Measurements from ENCODE around the gene EXOSC3. TPM values are rescaled to one million over a fixed set of nuclear protein-coding genes. Genes with fewer than 3 reads are reported as not detected.

The EXOSC3 gene
- total and polyA plus RNA-seq, 9 of the 15 experiments (the other 6 are each of a cell fraction or from before 2014, with no cell fraction given), result 18.5 to 266 (median 114) TPM

DNA sequence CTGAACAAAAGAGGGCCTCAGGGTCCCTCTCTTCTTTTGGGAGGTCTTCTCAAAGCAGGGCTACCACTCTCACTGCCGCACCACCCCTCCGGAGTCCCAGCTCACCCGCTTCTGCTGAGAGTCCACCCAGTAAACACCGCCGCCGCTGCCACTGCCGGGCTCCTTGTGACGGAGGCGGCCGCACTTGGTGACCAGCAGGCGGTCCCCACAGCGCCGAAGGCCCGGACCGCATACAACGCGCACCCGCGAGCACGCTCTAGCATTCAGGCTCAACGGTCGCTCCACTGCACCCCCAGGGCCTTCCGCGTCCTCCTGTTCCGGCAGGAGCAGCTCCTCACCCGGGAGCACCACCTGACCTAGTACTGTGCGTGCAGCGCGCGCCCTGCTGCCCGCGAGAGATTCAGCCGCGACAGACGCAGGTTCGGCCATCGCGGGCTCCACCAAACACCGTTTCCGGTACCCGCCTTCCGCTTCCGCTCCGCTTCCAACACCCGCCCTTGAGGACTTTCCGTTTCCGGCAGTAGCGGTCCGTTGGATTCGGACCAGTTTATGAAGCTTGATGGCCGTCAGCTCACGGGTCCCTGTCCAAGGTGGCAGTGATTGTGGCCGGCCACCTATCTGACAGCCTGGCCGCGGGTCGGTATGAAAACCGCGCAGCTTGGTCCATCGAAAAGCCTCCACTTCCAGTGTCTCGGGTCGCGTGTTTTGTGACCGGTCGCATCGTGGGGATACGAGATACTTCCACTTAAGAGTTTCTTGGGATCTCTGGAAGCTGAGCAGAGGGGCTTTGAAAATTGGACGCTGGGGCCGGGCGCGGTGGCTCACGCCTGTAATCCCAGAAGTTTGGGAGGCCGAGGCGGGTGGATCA lies at the start of gene EXOSC3 (continued):
- TF ChIP-seq CXXC5 (CRISPR knock-in tag; IDR thresholded peaks at IDR 0.05), result peak; percentile 78
- no peak for TF ChIP-seq SREBF2 (CRISPR knock-in tag; IDR thresholded peaks at IDR 0.05)
- TF ChIP-seq ZFP30 (CRISPR knock-in tag; IDR thresholded peaks at IDR 0.05; ENCODE audit: borderline replicate concordance), result no peak
- no peak for TF ChIP-seq RBM17 (IDR thresholded peaks at IDR 0.05; ENCODE audit: borderline replicate concordance, low read depth, low read length)
- TF ChIP-seq, protein P1, sequence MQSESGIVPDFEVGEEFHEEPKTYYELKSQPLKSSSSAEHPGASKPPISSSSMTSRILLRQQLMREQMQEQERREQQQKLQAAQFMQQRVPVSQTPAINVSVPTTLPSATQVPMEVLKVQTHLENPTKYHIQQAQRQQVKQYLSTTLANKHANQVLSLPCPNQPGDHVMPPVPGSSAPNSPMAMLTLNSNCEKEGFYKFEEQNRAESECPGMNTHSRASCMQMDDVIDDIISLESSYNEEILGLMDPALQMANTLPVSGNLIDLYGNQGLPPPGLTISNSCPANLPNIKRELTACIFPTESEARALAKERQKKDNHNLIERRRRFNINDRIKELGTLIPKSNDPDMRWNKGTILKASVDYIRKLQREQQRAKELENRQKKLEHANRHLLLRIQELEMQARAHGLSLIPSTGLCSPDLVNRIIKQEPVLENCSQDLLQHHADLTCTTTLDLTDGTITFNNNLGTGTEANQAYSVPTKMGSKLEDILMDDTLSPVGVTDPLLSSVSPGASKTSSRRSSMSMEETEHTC (IDR thresholded peaks at IDR 0.05), result peak; percentile 55; the same call in 1 of the 2 replicates
- no peak for TF ChIP-seq ZNF217 (CRISPR knock-in tag; IDR thresholded peaks at IDR 0.05)
- TF ChIP-seq SAFB (IDR thresholded peaks at IDR 0.05; ENCODE audit: borderline replicate concordance, low read depth, low read length), result 0 out of 2 replicates have a peak, but pooled peaks have one; percentile 17
- no peak for TF ChIP-seq NELFE (IDR thresholded peaks at IDR 0.05; ENCODE audit: insufficient read depth, insufficient read length)
- no peak for TF ChIP-seq HEY1 (CRISPR knock-in tag; IDR thresholded peaks at IDR 0.05; ENCODE audit: borderline replicate concordance)
- peak; percentile 98 for TF ChIP-seq RBBP5 (IDR thresholded peaks at IDR 0.05; ENCODE audit: borderline replicate concordance, insufficient read depth, low read length, poor library complexity, severe bottlenecking)
- TF ChIP-seq ZNF79 (CRISPR knock-in tag; IDR thresholded peaks at IDR 0.05; ENCODE audit: low read depth), result no peak
- TF ChIP-seq, protein P2, sequence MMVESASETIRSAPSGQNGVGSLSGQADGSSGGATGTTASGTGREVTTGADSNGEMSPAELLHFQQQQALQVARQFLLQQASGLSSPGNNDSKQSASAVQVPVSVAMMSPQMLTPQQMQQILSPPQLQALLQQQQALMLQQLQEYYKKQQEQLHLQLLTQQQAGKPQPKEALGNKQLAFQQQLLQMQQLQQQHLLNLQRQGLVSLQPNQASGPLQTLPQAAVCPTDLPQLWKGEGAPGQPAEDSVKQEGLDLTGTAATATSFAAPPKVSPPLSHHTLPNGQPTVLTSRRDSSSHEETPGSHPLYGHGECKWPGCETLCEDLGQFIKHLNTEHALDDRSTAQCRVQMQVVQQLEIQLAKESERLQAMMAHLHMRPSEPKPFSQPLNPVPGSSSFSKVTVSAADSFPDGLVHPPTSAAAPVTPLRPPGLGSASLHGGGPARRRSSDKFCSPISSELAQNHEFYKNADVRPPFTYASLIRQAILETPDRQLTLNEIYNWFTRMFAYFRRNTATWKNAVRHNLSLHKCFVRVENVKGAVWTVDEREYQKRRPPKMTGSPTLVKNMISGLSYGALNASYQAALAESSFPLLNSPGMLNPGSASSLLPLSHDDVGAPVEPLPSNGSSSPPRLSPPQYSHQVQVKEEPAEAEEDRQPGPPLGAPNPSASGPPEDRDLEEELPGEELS (CRISPR knock-in tag; IDR thresholded peaks at IDR 0.05; ENCODE audit: borderline replicate concordance), result peak; percentile 18; the same call in 1 of the 2 replicates
- TF ChIP-seq ZNF507 (tag; conservative IDR thresholded peaks at IDR 0.05), result no peak
- TF ChIP-seq PYGO2 (tag; IDR thresholded peaks at IDR 0.05), result no peak
- TF ChIP-seq ZNF316 (IDR thresholded peaks at IDR 0.05), result no peak
- TF ChIP-seq CBFA2T2 (conservative IDR thresholded peaks at IDR 0.05), result no peak
- TF ChIP-seq MBD2 (IDR thresholded peaks at IDR 0.05; ENCODE audit: borderline replicate concordance, low read depth), result peak; percentile 82
- TF ChIP-seq LARP7 (IDR thresholded peaks at IDR 0.05), result no peak
- peak; percentile 61; the same call in 1 of the 2 replicates for TF ChIP-seq ZBTB17 (CRISPR knock-in tag; IDR thresholded peaks at IDR 0.05)
- TF ChIP-seq, protein P3, sequence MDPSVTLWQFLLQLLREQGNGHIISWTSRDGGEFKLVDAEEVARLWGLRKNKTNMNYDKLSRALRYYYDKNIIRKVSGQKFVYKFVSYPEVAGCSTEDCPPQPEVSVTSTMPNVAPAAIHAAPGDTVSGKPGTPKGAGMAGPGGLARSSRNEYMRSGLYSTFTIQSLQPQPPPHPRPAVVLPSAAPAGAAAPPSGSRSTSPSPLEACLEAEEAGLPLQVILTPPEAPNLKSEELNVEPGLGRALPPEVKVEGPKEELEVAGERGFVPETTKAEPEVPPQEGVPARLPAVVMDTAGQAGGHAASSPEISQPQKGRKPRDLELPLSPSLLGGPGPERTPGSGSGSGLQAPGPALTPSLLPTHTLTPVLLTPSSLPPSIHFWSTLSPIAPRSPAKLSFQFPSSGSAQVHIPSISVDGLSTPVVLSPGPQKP (CRISPR knock-in tag; IDR thresholded peaks at IDR 0.05), result no peak
- TF ChIP-seq SUPT5H (IDR thresholded peaks at IDR 0.05), result peak; percentile 99
- no peak for TF ChIP-seq CREBBP (IDR thresholded peaks at IDR 0.05; ENCODE audit: low read depth, low read length)
- TF ChIP-seq, protein P4, sequence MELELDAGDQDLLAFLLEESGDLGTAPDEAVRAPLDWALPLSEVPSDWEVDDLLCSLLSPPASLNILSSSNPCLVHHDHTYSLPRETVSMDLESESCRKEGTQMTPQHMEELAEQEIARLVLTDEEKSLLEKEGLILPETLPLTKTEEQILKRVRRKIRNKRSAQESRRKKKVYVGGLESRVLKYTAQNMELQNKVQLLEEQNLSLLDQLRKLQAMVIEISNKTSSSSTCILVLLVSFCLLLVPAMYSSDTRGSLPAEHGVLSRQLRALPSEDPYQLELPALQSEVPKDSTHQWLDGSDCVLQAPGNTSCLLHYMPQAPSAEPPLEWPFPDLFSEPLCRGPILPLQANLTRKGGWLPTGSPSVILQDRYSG (tag; conservative IDR thresholded peaks at IDR 0.05; ENCODE audit: low read depth), result 0 out of 2 replicates have a peak, but pooled peaks have one; percentile 34
- no peak for TF ChIP-seq NFXL1 (CRISPR knock-in tag; IDR thresholded peaks at IDR 0.05)

Measured in K562 (cell line).